Measurements from ENCODE around the gene S100A3.

GRCh38 chr1:153597206-153597605, 48.1 kb upstream of the S100A3 start:
- TF ChIP-seq EP300 (IDR thresholded peaks at IDR 0.05; ENCODE audit: borderline replicate concordance) (no peak), MAX (IDR thresholded peaks at IDR 0.05) (no peak), FOXM1 (IDR thresholded peaks at IDR 0.05; ENCODE audit: borderline replicate concordance, low read depth) (no peak), TEAD4 (IDR thresholded peaks at IDR 0.05) (no peak), REST (IDR thresholded peaks at IDR 0.05; ENCODE audit: low read depth) (no peak), CEBPB (IDR thresholded peaks at IDR 0.05) (no peak), RAD21 (IDR thresholded peaks at IDR 0.05; ENCODE audit: low read depth) (no peak), YY1 (IDR thresholded peaks at IDR 0.05; ENCODE audit: low read depth) (no peak), EGR1 (IDR thresholded peaks at IDR 0.05) (no peak), TCF12 (IDR thresholded peaks at IDR 0.05; ENCODE audit: low read depth) (no peak), TAF1 (IDR thresholded peaks at IDR 0.05; ENCODE audit: low read depth) (no peak), CREB1 (IDR thresholded peaks at IDR 0.05; ENCODE audit: low read depth) (no peak)
